ENCODE data around the gene GDPD3. TPM values are rescaled to one million over a fixed set of nuclear protein-coding genes. Genes with fewer than 3 reads are reported as not detected.
"Not testable (repeated sequence)": the region's sequence is repeated elsewhere in the genome, so short reads cannot be mapped to it uniquely, and the experiment has no call there.

Gene GDPD3
- total and polyA plus RNA-seq, 4 donors: 0.42 to 0.71 (median 0.55) TPM

- Histone ChIP-seq H3K27me3 (ENCODE audit: control insufficient read depth in 4 of 4, insufficient read depth in 4 of 4, low read length in 3 of 4) (no peaks in the 10 kb centered on the region), H3K9ac (ENCODE audit: low read depth in 1 of 2, low read length in 2 of 2) (no peak overlapping the region), H3K4me1 (ENCODE audit: control insufficient read depth in 4 of 4, insufficient read depth in 4 of 4, low read length in 3 of 4) (no peaks in the 10 kb centered on the region), H3K9me3 (ENCODE audit: control insufficient read depth in 4 of 4, low read length in 3 of 4) (no peaks in the 10 kb centered on the region), H3K4me3 (ENCODE audit: low read depth in 1 of 3, low read length in 3 of 3) (no peak overlapping the region), H3K36me3 (ENCODE audit: control insufficient read depth in 4 of 4, insufficient read depth in 3 of 4, low read depth in 1 of 4, low read length in 3 of 4) (no peaks in the 10 kb centered on the region), H3K27ac (ENCODE audit: low read depth in 1 of 2, low read length in 2 of 2) (no peak overlapping the region)
- DNase-seq (ENCODE audit: low spot score): no peak
- 89% methylated on average over 4 of the region's 4 CpGs for WGBS
- no peak for TF ChIP-seq YY1 (IDR thresholded peaks at IDR 0.05)
- no peak for TF ChIP-seq RXRA (IDR thresholded peaks at IDR 0.05)
- TF ChIP-seq JUND (IDR thresholded peaks at IDR 0.05): no peak
- no peak for TF ChIP-seq FOXA2 (IDR thresholded peaks at IDR 0.05)
- TF ChIP-seq ATF3 (IDR thresholded peaks at IDR 0.05): no peak
- TF ChIP-seq SP1 (IDR thresholded peaks at IDR 0.05): no peak
- no peak for TF ChIP-seq NR2F2 (IDR thresholded peaks at IDR 0.05)
Measured at GRCh38 chr16:30131869-30132475, 18.6 kb upstream of the GDPD3 start.

- DNase-seq (ENCODE audit: low spot score): no peak
- WGBS: 98% methylated on average over 1 of the region's 1 CpG
- H3K9ac ChIP-seq (ENCODE audit: low read depth in 1 of 2, low read length in 2 of 2): no peak overlapping the region
- TF ChIP-seq REST (IDR thresholded peaks at IDR 0.05) (no peak), ATF3 (IDR thresholded peaks at IDR 0.05) (no peak), GABPA (IDR thresholded peaks at IDR 0.05 in 1 of 2, conservative IDR thresholded peaks at IDR 0.05 in 1 of 2) (no peak), SP1 (IDR thresholded peaks at IDR 0.05) (no peak), RAD21 (IDR thresholded peaks at IDR 0.05) (no peak), MAX (IDR thresholded peaks at IDR 0.05) (no peak), HNF4A (conservative IDR thresholded peaks at IDR 0.05) (no peak), RXRA (IDR thresholded peaks at IDR 0.05) (no peak), NR2F2 (IDR thresholded peaks at IDR 0.05) (no peak), TAF1 (conservative IDR thresholded peaks at IDR 0.05) (no peak), EGR1 (IDR thresholded peaks at IDR 0.05; ENCODE audit: low read depth in 2 of 2) (no peak), JUND (IDR thresholded peaks at IDR 0.05) (no peak), ZBTB33 (IDR thresholded peaks at IDR 0.05) (no peak)
- no peak overlapping the region for H3K4me3 ChIP-seq (ENCODE audit: low read depth in 1 of 3, low read length in 3 of 3)
- H3K27me3 ChIP-seq (ENCODE audit: control insufficient read depth in 4 of 4, insufficient read depth in 4 of 4, low read length in 3 of 4): no peaks in the 10 kb centered on the region
- no peaks in the 10 kb centered on the region for H3K36me3 ChIP-seq (ENCODE audit: control insufficient read depth in 4 of 4, insufficient read depth in 3 of 4, low read depth in 1 of 4, low read length in 3 of 4)
- no peak overlapping the region for H3K27ac ChIP-seq (ENCODE audit: low read depth in 1 of 2, low read length in 2 of 2)
- H3K4me1 ChIP-seq (ENCODE audit: control insufficient read depth in 4 of 4, insufficient read depth in 4 of 4, low read length in 3 of 4): peaks cover 0 to 6% (median 1%) of the 10 kb centered on the region in 4 donors
- H3K9me3 ChIP-seq (ENCODE audit: control insufficient read depth in 4 of 4, low read length in 3 of 4): no peaks in the 10 kb centered on the region
Measured at GRCh38 chr16:30127993-30128392, 14.7 kb upstream of the GDPD3 start.

GRCh38 chr16:30125690-30126089, 12.4 kb upstream of the GDPD3 start:
- H3K27ac ChIP-seq (ENCODE audit: low read depth in 1 of 2, low read length in 2 of 2); H3K9ac ChIP-seq (ENCODE audit: low read depth in 1 of 2, low read length in 2 of 2); H3K27me3 ChIP-seq (ENCODE audit: control insufficient read depth in 4 of 4, insufficient read depth in 4 of 4, low read length in 3 of 4); H3K36me3 ChIP-seq (ENCODE audit: control insufficient read depth in 4 of 4, insufficient read depth in 3 of 4, low read depth in 1 of 4, low read length in 3 of 4); H3K9me3 ChIP-seq (ENCODE audit: control insufficient read depth in 4 of 4, low read length in 3 of 4); H3K4me3 ChIP-seq (ENCODE audit: low read depth in 1 of 3, low read length in 3 of 3); DNase-seq (ENCODE audit: low spot score): not testable (repeated sequence)
- whole genome bisulfite sequencing: 96% methylated on average over 9 of the region's 9 CpGs
- H3K4me1 ChIP-seq (ENCODE audit: control insufficient read depth in 4 of 4, insufficient read depth in 4 of 4, low read length in 3 of 4): peaks cover 4 to 13% (median 8%) of the 10 kb centered on the region in 4 donors
